Uterine smooth muscle cell (primary cell): Measurements from ENCODE around the gene LAIR1. TPM values are rescaled to one million over a fixed set of nuclear protein-coding genes. Genes with fewer than 3 reads are reported as not detected.

Experiments used
- total RNA-seq: library from RNA; depleted of rRNA; stranded (reverse); fragments of >200 nt; gene quantifications from 2 replicates; pipeline ENCODE4 v1.2.3, GENCODE V29; 2014

LAIR1 gene, protein sequence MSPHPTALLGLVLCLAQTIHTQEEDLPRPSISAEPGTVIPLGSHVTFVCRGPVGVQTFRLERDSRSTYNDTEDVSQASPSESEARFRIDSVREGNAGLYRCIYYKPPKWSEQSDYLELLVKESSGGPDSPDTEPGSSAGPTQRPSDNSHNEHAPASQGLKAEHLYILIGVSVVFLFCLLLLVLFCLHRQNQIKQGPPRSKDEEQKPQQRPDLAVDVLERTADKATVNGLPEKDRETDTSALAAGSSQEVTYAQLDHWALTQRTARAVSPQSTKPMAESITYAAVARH
- not detected in 2 replicates for total RNA-seq

DNA sequence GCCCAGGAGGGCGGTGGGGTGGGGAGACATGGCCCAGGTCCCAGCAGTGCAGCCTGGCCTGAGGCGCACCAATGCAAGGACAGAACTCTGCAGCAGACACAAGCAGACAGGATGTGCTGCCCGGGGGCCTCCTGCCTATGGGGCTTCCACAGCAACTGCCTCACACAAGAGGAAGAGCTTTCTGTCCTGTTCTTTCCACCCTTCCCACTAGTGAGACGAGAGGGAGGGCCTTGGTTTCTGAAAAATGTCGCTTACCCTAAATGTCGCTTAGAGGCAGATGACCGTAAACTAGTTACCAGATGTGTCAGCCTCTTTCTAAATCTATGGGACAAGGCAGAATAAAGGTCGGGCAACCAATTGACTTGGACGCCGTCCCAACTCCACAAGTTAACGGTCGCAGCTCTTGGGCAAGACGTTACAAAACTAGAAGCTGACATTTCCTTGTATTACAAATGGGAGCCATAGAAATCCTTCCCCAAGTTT is at the start of gene LAIR1:
Gene LAIR1 (minus strand): TSS at position 157 of the 483 bp plus-strand sequence. CDS start 127 bp downstream, at position 30.

DNA sequence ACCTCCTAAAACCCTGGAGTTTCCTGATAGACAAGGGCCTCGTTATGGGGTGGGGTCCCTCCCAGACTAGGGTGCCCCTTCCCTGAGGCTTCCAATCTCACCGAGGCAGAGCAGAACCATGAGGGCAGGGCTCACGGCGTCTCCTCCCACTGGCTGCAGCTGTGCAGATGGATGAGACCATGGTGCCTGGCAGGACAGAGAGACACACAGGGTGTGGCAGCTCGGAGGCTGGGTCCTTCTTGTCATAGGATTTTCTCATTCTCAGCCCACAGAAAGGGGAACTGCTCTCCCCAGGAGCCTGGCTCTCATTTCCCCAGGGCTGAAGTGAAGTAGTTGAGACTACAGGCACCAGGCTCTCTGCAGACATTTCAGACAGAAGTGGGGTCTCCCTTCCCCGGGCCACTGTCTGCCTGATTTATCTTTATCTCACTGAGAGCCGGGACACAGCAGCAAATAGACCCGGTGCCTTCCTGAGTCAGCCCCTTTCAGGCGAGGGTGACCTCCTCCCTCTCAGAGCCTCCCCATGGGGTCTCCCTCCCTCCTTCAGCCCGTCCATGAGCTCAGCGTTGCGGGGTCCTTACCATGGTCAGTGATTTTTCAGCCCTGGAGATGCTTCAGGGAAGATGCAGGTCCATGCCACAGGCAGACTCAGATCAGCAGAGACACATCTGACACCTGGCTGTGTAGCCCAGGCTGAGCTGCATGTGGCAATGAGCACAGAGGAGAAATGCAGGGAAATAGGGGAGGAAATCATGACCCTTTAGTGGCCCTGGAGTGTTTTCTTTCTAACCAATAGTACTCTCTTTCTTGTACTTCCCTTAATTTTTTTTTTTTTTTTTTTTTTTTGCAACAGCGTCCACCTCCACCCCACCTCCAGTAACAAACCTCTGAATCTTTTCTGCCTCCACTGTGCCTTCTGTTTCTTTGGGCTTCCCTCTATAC is 52.0 kb downstream of the LAIR1 start, which contains the start of gene LILRA5:
Gene LILRA5 (minus strand): TSS at position 731 of the 942 bp plus-strand sequence. CDS start 147 bp downstream, at position 584.

Other genes starting within 250 kb of the LAIR1 start
- 11.0 and 13.7 TPM in 2 replicates for gene TFPT, start 249.3 kb downstream of the LAIR1 start, total RNA-seq
- 45.1 and 80.0 TPM in 2 replicates for gene PRPF31, start 249.2 kb downstream of the LAIR1 start, total RNA-seq
- 15.4 and 17.7 TPM in 2 replicates for gene CNOT3, start 227.2 kb downstream of the LAIR1 start, total RNA-seq
- gene LENG1, start 205.2 kb downstream of the LAIR1 start, total RNA-seq: 7.7 and 8.0 TPM in 2 replicates
- 0.87 TPM in 1 of 2 replicates, not detected in the other for gene TMC4, start 191.8 kb downstream of the LAIR1 start, total RNA-seq
- 57.2 and 59.2 TPM in 2 replicates for gene MBOAT7, start 175.4 kb downstream of the LAIR1 start, total RNA-seq
- 62.9 and 76.0 TPM in 2 replicates for gene TSEN34, start 173.6 kb downstream of the LAIR1 start, total RNA-seq
- gene RPS9, start 164.1 kb downstream of the LAIR1 start, total RNA-seq: 1,269 and 1,778 TPM in 2 replicates
- gene LILRB3, start 141.9 kb downstream of the LAIR1 start, total RNA-seq: not detected in 2 replicates
- gene LILRA6, start 122.1 kb downstream of the LAIR1 start, total RNA-seq: not detected in 2 replicates
- not detected in 2 replicates for gene LILRB5, start 107.7 kb downstream of the LAIR1 start, total RNA-seq
- gene LILRB2, start 83.8 kb downstream of the LAIR1 start, total RNA-seq: not detected in 2 replicates
- not detected in 2 replicates for gene LILRA5, start 51.8 kb downstream of the LAIR1 start, total RNA-seq
- not detected in 2 replicates for gene LILRA4, start 25.8 kb downstream of the LAIR1 start, total RNA-seq
- not detected in 2 replicates for gene TTYH1, start 50.5 kb upstream of the LAIR1 start, total RNA-seq
- 38.1 and 46.1 TPM in 2 replicates for gene LENG8, start 84.3 kb upstream of the LAIR1 start, total RNA-seq
- gene LENG9, start 98.8 kb upstream of the LAIR1 start, total RNA-seq: 8.2 and 13.2 TPM in 2 replicates
- gene CDC42EP5, start 108.4 kb upstream of the LAIR1 start, total RNA-seq: 3.8 and 15.2 TPM in 2 replicates
- gene LAIR2, start 137.9 kb upstream of the LAIR1 start, total RNA-seq: not detected in 2 replicates
- not detected in 2 replicates for gene LILRA2, start 208.9 kb upstream of the LAIR1 start, total RNA-seq
- not detected in 2 replicates for gene LILRA1, start 228.7 kb upstream of the LAIR1 start, total RNA-seq